GM18867 (cell line): ENCODE results near the gene TRIM52.
A peak's percentile ranks its signal among the peaks of the same experiment; 100 is the strongest.

Source experiments
- ATAC-seq: cut with Tn5 transposase; IDR thresholded peaks from one replicate; pipeline ENCODE4 v1.9.1; 2021; ENCODE audit warnings: mild to moderate bottlenecking, moderate library complexity; ENCODE audit not compliant: unreplicated experiment

Gene TRIM52

GRCh38 chr5:181259283-181259682, 1.7 kb downstream of the TRIM52 start:
- ATAC-seq, result no peak

- no peak for ATAC-seq
Measured at GRCh38 chr5:181258576-181258975, 2.4 kb downstream of the TRIM52 start.

DNA sequence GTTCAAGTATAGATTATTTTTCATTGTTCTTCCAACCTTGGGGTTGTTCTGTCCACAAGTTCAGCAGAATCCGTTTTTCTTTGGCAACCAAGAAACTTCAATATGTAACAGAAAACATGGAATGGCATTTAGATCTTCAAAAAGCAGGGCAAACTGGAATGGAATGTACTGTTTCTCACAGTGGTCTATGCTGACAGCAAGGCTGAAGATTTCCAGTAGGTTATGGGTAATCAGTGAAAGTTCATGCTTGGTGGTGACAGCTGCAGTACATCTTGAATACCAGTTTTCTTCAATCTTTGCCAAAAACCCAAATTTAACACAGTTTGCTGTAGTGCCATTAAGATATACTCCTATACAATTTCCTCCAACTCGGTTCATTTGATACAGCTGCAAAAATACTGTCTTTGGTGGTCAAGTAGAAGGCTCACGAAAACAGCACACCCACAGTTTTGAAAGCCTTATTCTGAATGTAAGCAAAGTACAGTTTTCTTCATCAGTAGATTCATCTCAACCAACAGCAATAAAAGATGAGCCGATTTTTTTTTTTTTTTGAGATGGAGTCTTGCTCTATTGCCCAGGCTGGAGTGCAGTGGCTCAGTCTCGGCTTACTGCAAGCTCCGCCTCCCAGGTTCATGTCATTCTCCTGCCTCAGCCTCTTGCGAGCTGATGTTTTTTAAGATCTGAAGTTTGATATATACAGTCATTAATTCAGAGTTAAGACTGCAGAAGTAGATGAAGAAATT, 4.9 kb downstream of the TRIM52 start:
- no peak for ATAC-seq

GRCh38 chr5:181255276-181255675, 5.7 kb downstream of the TRIM52 start:
- no peak for ATAC-seq

GRCh38 chr5:181248277-181248676, 12.7 kb downstream of the TRIM52 start:
- no peak for ATAC-seq

GRCh38 chr5:181246276-181247049, 14.5 kb downstream of the TRIM52 start:
- peak; percentile 41 for ATAC-seq

DNA sequence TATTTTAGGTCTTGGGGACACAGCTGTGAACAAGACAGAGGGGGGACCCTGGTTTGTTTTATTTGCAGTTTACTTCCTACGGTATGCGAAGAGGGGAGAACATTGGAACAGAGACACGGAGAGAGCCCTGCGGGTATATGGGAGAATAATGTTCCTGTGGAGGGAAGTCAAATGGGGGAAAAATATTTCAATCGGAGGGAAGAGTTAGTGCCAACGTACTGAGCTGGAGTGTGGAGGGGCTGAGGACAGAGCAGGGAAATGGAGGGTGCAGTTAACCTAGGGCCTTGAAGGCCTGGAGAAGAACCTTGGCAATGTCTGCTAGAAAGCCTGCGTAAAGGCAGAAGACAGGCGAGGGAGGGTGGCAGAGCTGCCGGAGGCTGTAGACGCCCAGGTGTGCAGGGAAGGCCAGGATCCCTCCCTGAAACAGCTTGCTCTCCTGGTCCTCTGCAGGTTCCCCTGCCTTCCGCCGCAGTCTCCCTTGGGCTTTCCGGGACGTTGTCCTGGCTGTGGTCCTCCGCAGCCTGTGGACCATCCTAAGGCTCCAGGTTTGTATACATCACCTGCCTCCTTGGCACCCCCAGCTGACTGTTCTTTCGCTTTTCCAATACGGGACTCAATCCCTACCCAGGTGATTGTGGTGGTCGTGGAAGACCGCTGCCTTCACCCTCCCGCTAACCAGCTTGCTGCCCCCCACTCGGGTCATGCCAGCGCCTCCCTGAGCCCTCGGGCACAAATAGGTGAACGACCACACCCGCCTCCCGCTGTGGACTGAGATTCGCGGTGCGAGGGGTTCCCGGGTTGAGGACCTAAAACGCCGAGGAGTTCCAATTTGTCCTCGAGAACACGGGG, 15.3 kb downstream of the TRIM52 start:
- ATAC-seq, result peak; percentile 0

DNA sequence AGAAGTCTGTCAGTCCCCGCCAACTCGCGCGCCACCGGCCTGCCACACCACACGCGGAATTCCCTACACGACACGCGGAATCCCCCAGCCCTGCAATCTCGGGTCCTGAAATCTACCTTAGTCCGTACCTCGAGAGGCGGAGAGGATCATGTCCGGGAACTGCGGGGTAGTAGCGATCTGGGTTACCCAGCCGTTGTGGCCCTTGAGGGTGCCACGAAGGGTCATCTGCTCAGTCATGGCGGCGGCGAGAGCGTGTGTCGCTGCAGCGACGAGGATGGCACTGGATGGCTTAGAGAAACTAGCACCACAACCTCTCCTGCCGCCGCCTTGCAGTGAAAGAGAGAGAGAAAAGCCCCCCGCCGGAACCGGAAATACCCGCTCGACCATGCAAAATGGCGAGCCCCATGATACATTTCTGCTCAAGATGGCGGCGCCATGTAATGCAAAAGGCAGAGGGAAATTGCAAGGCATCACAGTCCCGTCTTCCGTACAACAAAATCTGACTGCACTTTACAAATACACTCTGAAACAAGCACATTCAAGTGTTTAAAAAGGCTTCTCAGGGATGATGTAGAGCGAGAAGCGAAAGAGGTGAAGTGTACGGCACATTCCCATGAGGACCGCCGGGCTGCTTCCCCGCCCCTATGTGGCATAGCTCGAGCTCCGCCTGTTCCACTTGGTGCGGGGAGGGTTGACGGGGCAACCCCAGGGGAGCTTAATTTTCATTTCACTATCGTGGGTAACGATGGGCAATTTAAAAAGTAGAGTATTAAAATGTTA, 17.2 kb downstream of the TRIM52 start, which contains the start of gene RACK1:
TSS of gene RACK1 (minus strand) at position 343 of the 780 bp plus-strand sequence. CDS start at position 237, 106 bp downstream.
- ATAC-seq, result peak; percentile 51

DNA sequence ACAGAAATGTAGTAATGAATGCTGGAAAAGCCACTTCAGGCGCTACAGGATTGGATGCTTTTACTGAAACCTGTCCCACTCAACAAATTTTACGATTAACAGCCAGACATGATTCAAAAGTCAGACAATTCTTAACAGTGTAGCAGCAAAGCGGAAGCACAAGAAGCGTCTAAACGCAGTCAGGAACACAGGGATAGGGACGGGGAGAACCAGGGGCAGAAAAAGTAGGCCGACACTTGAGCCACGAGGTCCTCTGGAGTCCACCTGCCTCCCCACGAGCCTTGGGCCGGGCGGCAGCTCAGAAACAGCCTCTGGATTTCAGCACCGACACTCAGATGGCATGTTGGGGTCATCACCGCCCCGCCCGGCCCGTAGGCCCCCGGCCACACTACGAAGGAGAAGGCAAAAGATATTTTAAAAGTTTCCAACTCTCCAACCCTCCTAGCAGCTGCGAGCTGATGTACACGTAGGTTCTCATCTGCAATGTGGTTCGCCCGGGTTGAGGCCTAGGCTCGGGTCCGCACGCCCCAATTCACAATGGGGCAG, 17.9 kb downstream of the TRIM52 start:
- no peak for ATAC-seq

DNA sequence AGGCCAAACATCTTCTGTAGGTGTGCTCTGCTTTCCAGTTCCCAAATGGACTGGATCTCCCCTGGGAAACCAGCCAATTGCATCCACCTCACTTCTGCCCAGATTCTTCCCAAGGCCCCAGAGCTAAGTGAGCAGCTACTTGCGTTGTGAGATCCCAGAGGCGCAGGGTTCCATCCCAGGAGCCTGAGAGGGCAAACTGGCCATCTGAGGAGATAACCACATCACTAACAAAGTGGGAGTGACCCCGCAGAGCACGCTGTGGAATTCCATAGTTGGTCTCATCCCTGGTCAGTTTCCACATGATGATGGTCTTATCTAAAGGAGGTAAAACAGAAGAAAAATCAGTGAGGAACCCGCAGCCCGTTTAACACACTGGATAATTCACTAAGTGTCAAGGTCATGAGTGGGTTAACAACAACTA, 18.9 kb downstream of the TRIM52 start:
- no peak for ATAC-seq

DNA sequence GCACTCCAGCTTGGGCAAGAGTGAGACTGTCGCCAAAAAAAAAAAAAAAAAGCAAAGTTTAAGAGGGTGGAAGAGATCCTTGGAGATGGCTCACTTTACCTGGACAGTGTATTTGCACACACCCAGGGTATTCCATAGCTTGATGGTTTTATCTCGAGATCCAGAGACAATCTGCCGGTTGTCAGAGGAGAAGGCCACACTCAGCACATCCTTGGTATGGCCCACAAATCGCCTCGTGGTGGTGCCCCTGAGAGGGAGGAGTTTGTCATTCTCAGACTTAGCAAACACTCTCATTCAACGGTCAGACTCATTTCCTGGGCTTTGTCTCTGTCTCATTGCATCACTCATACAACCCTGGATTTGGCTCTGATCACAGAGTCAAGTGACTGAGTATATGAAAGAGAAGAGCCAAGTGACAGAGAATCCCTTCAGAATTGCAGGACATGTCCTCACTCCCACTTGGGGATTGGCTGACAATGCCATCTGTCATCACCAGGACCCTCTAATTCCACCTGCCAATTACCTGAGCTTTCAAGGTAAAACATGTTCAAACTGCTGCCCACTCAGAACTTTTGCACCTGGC, 19.5 kb downstream of the TRIM52 start:
- ATAC-seq, result no peak

DNA sequence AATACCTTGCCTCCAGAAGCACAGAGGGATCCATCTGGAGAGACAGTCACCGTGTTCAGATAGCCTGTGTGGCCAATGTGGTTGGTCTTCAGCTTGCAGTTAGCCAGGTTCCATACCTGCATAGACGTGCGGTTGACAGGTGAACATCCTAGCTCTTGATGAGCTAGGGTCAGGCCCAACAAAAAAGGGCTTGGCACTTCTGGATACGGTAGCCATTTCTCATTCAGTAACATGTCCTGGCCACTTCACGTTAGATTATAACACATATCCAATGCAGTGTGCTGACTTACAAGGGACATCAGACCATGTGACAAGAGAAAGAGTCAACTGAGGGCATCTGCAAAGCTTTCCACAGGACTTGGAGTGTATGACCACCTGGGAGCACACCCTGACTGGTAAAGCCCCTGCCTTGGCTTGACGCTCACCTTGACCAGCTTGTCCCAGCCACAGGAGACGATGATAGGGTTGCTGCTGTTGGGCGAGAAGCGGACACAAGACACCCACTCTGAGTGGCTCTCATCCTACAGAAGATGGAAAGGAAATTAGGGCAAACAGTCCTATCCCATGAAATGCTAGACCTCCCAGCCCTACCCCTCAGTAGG, 21.8 kb downstream of the TRIM52 start:
- no peak for ATAC-seq

- no peak for ATAC-seq
Measured at GRCh38 chr5:181237729-181238385, 23.1 kb downstream of the TRIM52 start.

DNA sequence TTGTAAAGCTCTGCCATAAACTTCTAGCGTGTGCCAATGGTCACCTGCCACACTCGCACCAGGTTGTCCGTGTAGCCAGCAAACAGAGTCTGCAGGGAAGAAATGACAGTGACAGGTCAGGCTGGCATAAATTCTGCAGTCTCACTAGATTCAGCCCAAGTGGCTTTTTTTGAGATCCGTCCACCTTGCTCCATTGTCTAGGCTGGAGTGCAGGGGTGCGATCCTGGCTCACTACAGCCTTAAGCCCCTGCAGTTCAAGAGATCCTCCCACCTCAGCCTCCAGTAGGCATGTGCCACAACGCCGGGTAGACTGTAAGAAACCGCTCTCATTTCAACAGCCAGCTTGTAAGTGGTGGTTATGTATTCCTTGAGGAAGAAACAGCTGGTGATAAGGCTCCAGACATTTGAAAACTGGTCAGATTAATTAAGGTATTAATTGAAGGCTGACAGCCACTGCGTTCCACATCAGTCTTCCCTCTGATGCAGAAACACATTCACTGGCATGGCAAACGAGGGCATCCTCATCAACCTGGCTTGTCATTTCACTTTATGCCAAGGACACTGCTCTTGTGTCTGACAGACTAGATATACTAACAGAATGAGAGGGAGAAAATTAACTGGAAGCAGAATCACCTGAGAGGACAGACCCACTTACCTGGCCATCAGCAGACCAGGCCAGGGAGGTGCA, 23.8 kb downstream of the TRIM52 start:
- no peak for ATAC-seq

- no peak for ATAC-seq
Measured at GRCh38 chr5:181236471-181236870, 24.5 kb downstream of the TRIM52 start.

GRCh38 chr5:181235689-181236366, 25.1 kb downstream of the TRIM52 start:
- ATAC-seq, result no peak

GRCh38 chr5:181235323-181235688, 25.6 kb downstream of the TRIM52 start:
- ATAC-seq, result no peak
